ENCODE results near the gene ACSS2. TPM values are rescaled to one million over a fixed set of nuclear protein-coding genes. Genes with fewer than 3 reads are reported as not detected.

ACSS2 gene
- total RNA-seq, 1 donor from 2014 or later = 53.2 TPM

DNA sequence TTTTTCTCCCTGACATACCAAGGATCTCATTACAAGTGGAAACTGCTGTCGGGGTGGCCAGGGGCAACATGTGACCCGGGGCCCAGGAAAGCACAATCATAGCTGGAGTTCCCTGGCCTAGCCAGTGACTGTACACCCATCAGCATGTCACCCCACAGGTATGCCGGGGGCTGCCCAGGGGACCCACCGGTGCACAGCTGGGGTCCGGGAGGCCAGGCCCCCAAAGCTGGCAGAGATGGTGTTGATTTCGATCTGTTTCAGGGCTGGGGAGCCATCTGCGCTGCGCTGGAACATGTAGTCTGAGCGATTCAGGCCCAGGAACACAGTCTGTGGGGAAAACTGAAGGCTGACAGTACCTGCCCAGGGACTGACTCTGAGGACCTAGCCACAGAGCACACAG is 65.9 kb downstream of the ACSS2 start:
- Mint-ChIP-seq H3K9me3 (ENCODE audit: unreplicated experiment) (no peaks in the 10 kb centered on the region), H3K36me3 (ENCODE audit: low read depth, unreplicated experiment) (peaks cover 18% of the 10 kb centered on the region), H3K4me3 (ENCODE audit: unreplicated experiment) (no peak overlapping the region), H3K27me3 (ENCODE audit: unreplicated experiment) (peaks cover 4% of the 10 kb centered on the region), H3K4me1 (ENCODE audit: unreplicated experiment) (no peaks in the 10 kb centered on the region), H3K27ac (ENCODE audit: unreplicated experiment) (no peak overlapping the region)
- TF ChIP-seq, protein P1, sequence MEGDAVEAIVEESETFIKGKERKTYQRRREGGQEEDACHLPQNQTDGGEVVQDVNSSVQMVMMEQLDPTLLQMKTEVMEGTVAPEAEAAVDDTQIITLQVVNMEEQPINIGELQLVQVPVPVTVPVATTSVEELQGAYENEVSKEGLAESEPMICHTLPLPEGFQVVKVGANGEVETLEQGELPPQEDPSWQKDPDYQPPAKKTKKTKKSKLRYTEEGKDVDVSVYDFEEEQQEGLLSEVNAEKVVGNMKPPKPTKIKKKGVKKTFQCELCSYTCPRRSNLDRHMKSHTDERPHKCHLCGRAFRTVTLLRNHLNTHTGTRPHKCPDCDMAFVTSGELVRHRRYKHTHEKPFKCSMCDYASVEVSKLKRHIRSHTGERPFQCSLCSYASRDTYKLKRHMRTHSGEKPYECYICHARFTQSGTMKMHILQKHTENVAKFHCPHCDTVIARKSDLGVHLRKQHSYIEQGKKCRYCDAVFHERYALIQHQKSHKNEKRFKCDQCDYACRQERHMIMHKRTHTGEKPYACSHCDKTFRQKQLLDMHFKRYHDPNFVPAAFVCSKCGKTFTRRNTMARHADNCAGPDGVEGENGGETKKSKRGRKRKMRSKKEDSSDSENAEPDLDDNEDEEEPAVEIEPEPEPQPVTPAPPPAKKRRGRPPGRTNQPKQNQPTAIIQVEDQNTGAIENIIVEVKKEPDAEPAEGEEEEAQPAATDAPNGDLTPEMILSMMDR (IDR thresholded peaks at IDR 0.05; ENCODE audit: unreplicated experiment) = no peak
- DNase-seq (ENCODE audit: low spot score) = no peak

DNA sequence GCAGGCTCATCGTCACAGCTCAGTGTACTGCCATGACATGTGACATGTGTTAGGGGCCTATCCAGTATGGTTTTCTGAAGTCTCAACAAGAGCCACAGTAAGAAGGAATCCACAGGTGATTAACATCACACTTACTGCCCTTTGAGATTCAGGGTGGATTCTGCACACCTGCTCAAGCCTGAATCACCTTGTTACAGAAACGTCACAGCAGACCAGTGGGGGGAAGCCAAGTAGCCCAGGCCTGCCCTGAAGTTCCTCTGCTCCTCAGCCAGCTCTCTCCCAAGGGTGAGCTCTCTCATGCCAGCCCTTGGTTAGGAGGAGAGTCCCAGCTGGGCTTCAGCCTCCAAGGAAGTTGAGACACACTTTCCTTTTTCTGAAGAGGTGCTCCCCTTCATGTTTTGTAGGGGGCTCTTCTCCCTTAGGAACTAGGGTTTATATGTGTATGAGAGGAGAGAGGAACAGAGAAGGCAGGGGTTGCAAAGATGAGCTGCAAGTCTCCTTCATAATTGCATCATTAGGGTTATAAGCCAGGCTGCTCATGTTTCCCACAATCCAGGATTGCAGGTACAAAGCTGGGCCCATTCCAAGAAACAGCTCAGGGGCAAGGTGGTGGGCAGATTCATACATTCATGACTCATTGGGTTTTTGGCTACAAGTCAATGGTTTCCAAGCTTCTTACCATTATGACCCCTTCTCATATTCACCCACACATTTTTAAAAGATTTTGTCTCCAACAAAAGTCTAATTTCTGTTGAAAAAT is 67.6 kb downstream of the ACSS2 start:
- H3K4me3 Mint-ChIP-seq (ENCODE audit: unreplicated experiment) = no peak overlapping the region
- no peaks in the 10 kb centered on the region for H3K9me3 Mint-ChIP-seq (ENCODE audit: unreplicated experiment)

DNA sequence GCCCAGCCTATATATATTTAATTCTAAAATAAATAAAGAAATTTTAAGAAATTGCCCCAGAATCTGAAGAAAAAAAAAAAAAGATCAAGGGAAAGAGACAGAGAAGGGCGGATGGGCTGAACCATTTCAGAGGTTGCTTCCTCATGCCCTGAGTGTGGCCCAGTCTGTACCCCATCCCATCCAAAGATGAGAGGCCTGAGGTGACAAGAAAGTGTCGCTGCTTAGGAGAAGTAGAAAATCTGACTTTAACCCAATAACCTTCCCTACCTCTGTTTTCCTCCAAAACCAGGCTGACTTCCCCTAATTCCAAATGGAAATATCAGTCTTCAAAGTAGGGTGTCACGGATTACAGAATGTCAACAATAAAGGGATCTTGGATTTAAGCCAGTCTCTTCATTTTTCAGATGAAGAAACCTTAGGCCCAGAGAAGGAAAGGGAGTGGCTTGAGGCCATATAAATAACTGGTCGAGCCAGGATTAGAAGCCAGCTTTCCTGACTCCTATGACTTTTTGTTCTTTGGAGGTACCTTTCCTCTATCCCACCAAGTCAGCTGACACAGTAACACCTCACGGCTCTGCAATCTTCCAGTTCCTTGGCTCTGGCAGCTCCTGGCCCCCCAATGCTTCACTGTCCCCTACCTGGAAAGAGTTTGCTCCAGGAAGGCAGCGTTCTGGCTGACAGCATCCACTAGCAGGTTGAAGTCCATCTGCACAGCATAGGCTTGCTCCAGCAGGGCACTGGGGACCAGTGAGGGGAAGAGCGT is 69.1 kb downstream of the ACSS2 start:
- H3K27me3 Mint-ChIP-seq (ENCODE audit: unreplicated experiment) = peaks cover 4% of the 10 kb centered on the region
- H3K4me1 Mint-ChIP-seq (ENCODE audit: unreplicated experiment) = no peaks in the 10 kb centered on the region
- H3K9me3 Mint-ChIP-seq (ENCODE audit: unreplicated experiment) = no peaks in the 10 kb centered on the region
- no peak overlapping the region for H3K27ac Mint-ChIP-seq (ENCODE audit: unreplicated experiment)
- H3K4me3 Mint-ChIP-seq (ENCODE audit: unreplicated experiment) = no peak overlapping the region
- peaks cover 14% of the 10 kb centered on the region for H3K36me3 Mint-ChIP-seq (ENCODE audit: low read depth, unreplicated experiment)
- TF ChIP-seq, protein P1 (IDR thresholded peaks at IDR 0.05; ENCODE audit: unreplicated experiment) = no peak
- DNase-seq (ENCODE audit: low spot score) = no peak

More for the DNA sequence above, 67.6 kb downstream of the ACSS2 start:
- TF ChIP-seq, protein P1 (IDR thresholded peaks at IDR 0.05; ENCODE audit: unreplicated experiment) = no peak
- Mint-ChIP-seq H3K4me1 (ENCODE audit: unreplicated experiment) (no peaks in the 10 kb centered on the region), H3K27me3 (ENCODE audit: unreplicated experiment) (peaks cover 4% of the 10 kb centered on the region), H3K27ac (ENCODE audit: unreplicated experiment) (no peak overlapping the region), H3K36me3 (ENCODE audit: low read depth, unreplicated experiment) (peaks cover 10% of the 10 kb centered on the region)
- no peak for DNase-seq (ENCODE audit: low spot score)

DNA sequence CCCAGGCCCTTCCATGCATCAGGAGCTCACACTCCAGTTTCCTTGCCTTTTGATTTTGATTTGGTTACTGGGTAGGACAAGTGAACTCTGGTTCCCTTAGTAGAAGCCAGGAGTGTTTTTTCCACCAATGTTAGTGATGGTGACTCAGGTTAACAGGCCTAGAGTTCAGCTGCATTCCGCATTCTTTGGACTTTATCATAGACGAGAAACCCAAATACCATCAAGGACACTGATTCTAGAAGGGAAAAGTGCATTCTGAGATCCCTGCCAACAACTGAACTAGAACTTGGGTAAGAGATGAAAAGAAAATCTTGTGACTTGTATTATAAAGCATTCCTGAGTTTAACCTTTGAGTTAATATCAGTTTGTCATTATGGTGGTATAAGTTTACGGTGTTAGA is 70.2 kb downstream of the ACSS2 start:
- TF ChIP-seq, protein P1 (IDR thresholded peaks at IDR 0.05; ENCODE audit: unreplicated experiment) = no peak
- Mint-ChIP-seq H3K4me3 (ENCODE audit: unreplicated experiment) (no peak overlapping the region), H3K36me3 (ENCODE audit: low read depth, unreplicated experiment) (peaks cover 11% of the 10 kb centered on the region), H3K9me3 (ENCODE audit: unreplicated experiment) (no peaks in the 10 kb centered on the region), H3K27me3 (ENCODE audit: unreplicated experiment) (peaks cover 4% of the 10 kb centered on the region), H3K4me1 (ENCODE audit: unreplicated experiment) (no peaks in the 10 kb centered on the region), H3K27ac (ENCODE audit: unreplicated experiment) (no peak overlapping the region)
- DNase-seq (ENCODE audit: low spot score) = no peak

DNA sequence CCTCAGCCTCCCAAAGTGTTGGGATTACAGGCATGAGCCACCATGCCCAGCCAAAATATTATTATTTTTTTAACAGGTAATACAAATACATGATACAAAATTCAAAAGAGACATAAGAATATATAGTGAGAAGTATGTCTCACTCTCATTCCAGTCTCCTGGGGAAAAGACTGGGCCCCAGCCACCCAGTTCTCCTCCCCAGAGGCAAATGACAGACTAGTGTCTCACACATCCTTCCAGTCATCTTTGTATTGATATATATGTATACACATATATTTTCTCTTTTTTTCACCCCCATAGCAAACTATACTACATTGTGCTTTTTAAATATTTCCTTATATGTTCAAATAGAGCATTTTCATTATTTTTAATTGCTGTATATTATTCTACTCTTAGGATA is 70.9 kb downstream of the ACSS2 start:
- DNase-seq (ENCODE audit: low spot score) = no peak
- Mint-ChIP-seq H3K27me3 (ENCODE audit: unreplicated experiment) (peaks cover 4% of the 10 kb centered on the region), H3K36me3 (ENCODE audit: low read depth, unreplicated experiment) (peaks cover 11% of the 10 kb centered on the region), H3K4me3 (ENCODE audit: unreplicated experiment) (no peak overlapping the region), H3K9me3 (ENCODE audit: unreplicated experiment) (no peaks in the 10 kb centered on the region), H3K4me1 (ENCODE audit: unreplicated experiment) (no peaks in the 10 kb centered on the region), H3K27ac (ENCODE audit: unreplicated experiment) (no peak overlapping the region)
- TF ChIP-seq, protein P1 (IDR thresholded peaks at IDR 0.05; ENCODE audit: unreplicated experiment) = no peak
